IPS-18c (cell line): ENCODE data around the gene XYLT1.

Source experiments
- H3K4me3 ChIP-seq: 2 replicates; pipeline ENCODE4 v1.7.0; 2013; ENCODE audit warnings: low read depth, mild to moderate bottlenecking, low read length, moderate library complexity; ENCODE audit not compliant: insufficient read depth
- H3K9me3 ChIP-seq: one replicate; pipeline ENCODE4 v1.6.1; 2013; ENCODE audit warnings: mild to moderate bottlenecking, low read length, moderate library complexity; ENCODE audit not compliant: control insufficient read depth, insufficient read depth

Gene XYLT1

GRCh38 chr16:17265154-17265553 lies 205.6 kb downstream of the XYLT1 start:
- no peak overlapping the region for H3K4me3 ChIP-seq

DNA sequence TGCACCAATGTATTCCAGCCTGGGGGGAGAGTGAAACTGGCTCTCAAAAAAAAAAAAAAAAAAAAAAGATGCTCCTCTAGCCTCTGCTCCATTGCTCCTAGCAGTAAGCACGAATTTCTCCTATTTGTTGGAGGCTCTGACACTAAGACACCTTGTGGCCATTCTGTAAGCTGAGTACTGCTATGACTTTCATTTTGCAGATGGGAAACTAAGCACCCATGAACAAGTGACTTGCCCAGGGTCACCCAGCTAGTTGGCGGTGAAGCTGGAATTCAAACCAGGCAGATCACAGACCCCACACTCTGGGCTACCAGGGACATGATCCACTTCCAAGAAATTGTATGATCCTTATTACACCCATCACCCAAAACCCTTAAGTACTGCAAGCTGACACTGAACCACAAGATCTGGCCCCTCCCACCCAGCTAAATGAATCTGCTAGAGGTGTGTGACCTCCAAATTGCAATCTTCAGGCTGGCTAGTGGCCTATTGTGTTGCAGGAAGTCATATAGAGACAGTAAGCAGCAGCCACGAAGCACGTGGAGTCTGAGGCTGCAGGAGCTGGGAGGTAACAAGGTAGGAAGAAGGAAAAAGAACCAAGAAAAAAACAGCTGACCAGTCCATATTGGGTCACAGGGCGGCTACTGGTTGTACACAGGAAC lies 209.4 kb downstream of the XYLT1 start:
- Histone ChIP-seq H3K4me3 (no peak overlapping the region), H3K9me3 (peaks cover 2% of the 10 kb centered on the region)

More at GRCh38 chr16:17265154-17265553, 205.6 kb downstream of the XYLT1 start:
- no peaks in the 10 kb centered on the region for H3K9me3 ChIP-seq

GRCh38 chr16:17260276-17260849 lies 210.4 kb downstream of the XYLT1 start:
- Histone ChIP-seq H3K4me3 (no peak overlapping the region), H3K9me3 (peaks cover 2% of the 10 kb centered on the region)

- Histone ChIP-seq H3K9me3 (peaks cover 2% of the 10 kb centered on the region), H3K4me3 (no peak overlapping the region)
Observed at GRCh38 chr16:17259751-17260270, 210.9 kb downstream of the XYLT1 start.

DNA sequence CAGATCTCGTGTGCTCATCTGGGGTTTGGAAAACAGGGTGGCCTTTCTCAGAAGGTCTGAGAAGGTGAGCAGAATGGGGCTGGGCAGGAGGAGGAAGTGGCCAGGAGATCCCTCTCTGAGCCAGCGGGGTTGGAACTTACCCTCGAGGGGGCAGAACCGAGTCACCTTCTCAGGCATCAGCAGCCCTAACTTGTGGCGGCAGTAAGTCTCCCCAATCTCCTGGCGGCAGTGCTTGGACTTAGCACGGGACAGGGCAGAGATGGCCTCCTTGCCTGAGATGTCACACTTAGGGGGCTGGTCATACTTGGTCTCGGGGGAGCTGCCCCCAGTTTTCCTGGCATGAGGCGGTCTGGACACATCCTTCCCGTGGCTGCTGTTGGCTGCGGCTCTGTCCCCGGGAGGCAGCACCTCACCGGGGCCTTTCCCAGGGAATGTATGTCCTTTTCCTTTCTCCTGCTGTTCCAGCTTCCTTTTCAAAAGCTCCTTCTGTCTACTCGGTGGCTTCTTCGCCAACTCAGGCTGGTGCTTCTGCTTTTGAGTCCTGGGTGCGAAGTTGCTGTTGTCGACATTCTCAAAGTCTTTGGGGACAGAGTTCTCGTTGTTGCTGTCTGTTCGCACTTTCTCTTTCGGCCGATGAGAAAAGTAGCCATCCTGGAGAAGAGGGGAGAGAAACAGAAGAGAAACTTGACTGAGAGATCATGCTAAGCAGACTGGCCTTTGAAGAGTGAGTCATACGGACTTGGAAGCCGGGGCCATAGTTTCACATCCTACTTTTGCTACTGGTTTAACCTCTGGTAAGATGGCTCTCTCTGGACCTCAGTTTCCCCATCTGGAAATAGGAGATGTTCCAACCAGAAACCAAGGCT lies 211.7 kb downstream of the XYLT1 start:
- no peak overlapping the region for H3K4me3 ChIP-seq
- H3K9me3 ChIP-seq, result peaks cover 2% of the 10 kb centered on the region

- Histone ChIP-seq H3K9me3 (peaks cover 2% of the 10 kb centered on the region), H3K4me3 (no peak overlapping the region)
Observed at GRCh38 chr16:17258077-17258599, 212.6 kb downstream of the XYLT1 start.

- Histone ChIP-seq H3K9me3 (peaks cover 2% of the 10 kb centered on the region), H3K4me3 (no peak overlapping the region)
Observed at GRCh38 chr16:17257426-17258023, 213.2 kb downstream of the XYLT1 start.

GRCh38 chr16:17252701-17253100 lies 218.1 kb downstream of the XYLT1 start:
- H3K4me3 ChIP-seq, result no peak overlapping the region
- H3K9me3 ChIP-seq, result no peaks in the 10 kb centered on the region

DNA sequence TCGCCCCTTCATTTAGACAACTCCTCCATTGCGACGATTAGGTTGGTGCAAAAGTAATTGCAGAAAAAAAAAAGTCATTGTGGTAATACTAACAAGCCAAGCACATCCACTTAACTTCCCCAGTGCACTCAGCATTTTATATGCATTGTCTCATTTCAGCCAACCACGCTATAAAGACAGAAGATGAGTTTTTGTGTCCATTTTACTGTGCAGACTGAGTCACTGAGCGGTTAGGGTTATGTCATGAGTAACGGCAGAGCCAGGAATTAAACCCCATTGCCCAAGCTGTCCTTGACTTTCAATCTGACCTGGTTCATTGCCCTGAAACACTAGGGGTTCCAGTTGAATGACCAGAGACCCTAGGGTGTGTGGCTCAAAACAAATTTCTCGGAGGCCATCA lies 218.7 kb downstream of the XYLT1 start:
- no peak overlapping the region for H3K4me3 ChIP-seq
- H3K9me3 ChIP-seq, result no peaks in the 10 kb centered on the region

DNA sequence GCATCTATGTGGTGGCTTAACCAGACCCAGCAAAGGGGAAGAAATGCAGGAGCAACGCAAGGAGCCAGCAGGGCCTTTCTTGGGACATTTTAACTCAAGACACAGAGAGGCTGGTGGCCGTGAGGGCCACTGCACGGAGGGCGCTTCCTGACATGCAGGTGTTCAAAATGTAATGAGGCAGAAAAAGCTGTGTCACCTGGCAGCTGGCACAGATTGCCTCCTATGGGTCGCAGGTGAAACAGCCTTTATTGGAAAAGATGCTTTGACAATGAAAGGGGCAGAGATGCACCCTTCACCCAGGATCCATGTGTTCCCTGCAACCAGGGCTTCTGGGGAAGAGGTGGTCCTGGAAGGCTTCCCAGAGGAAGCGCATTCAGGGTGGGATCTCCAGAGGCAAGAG lies 219.3 kb downstream of the XYLT1 start:
- no peaks in the 10 kb centered on the region for H3K9me3 ChIP-seq
- no peak overlapping the region for H3K4me3 ChIP-seq

DNA sequence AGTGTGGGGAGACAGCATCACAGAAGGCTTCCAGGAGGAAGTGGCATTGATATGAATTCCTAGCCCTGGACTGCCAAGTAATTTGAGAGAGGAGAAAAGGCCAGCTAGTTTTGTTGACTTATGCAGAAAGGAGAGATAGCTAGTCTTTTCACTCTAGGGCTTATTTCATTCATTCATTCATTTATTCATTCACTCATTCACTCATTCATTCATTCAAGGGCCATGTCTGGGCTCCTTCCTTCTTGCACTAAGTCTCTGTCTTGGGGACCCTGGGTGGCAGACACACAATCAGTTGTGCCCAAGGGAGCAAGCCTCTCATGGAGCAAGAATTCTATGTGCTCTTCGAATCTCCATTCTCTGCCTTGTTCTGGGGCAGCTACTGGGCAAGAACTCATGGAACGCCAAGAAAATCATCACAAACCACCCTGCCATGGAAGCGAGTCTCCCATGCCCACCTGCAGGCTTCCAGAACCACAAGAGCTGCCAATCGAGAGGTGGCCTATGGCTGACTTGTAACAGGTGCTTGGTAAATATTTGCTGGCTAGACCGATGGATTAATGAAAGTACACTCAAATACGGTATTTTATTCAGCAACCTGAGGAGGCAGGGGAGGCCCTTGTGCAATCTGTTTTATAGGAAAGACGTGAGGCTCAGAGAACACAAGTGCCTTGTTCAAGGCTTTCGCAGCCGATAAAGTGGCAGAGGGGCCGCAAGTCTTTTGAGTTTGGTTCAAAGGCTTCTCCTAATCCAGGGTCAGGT lies 223.6 kb downstream of the XYLT1 start:
- Histone ChIP-seq H3K4me3 (no peak overlapping the region), H3K9me3 (no peaks in the 10 kb centered on the region)

- H3K9me3 ChIP-seq, result no peaks in the 10 kb centered on the region
- H3K4me3 ChIP-seq, result no peak overlapping the region
Observed at GRCh38 chr16:17246268-17246885, 224.4 kb downstream of the XYLT1 start.

DNA sequence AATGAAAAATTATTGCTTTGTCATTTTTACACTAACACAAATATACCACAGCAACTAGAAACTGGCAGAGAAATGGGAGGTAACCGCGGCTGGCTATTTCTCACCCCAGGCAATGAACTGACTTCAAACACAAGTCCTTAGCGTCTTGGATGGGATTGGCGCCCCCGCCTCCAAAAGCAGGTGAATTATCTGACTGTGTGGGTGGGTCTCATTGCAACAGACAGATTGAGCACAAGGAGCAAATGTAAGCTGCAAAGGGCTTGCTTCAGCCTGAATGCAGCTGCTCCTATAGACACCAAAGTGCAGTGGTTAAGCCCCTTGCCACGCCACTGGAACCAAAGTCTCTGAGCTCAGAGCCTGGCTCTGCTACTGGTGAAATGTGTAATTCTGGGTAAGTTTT lies 225.0 kb downstream of the XYLT1 start:
- Histone ChIP-seq H3K4me3 (no peak overlapping the region), H3K9me3 (no peaks in the 10 kb centered on the region)

DNA sequence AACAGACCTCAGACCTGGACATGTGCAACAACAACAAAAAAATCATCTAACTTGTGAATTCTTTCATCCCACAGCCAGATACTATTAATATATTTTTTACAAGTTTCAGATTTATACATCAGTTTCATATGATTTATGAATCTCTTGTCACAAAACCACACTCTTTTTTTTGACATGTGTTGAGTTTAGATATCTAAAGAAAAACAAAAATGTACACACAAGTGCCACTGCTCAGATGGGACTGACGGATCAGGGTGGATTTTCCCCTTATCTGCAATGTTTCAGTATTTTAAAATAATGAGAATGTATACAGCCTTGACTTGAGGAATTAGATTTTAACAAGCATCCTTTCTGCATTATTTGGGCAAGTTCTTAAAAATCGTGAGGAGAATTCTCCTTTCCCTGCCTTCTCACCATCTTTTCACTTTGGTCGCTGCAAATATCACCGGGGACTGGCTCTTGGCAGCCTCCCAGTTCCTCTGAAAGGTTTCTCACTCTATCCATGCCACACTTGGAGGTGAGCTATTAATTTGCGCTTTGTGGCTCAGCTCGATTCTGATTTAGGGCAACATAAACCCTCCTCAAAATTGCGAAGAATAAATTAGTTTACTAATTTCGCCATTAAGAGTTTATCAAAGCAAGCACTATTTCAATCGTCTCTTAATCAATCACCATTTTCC lies 225.7 kb downstream of the XYLT1 start:
- Histone ChIP-seq H3K9me3 (no peaks in the 10 kb centered on the region), H3K4me3 (no peak overlapping the region)

DNA sequence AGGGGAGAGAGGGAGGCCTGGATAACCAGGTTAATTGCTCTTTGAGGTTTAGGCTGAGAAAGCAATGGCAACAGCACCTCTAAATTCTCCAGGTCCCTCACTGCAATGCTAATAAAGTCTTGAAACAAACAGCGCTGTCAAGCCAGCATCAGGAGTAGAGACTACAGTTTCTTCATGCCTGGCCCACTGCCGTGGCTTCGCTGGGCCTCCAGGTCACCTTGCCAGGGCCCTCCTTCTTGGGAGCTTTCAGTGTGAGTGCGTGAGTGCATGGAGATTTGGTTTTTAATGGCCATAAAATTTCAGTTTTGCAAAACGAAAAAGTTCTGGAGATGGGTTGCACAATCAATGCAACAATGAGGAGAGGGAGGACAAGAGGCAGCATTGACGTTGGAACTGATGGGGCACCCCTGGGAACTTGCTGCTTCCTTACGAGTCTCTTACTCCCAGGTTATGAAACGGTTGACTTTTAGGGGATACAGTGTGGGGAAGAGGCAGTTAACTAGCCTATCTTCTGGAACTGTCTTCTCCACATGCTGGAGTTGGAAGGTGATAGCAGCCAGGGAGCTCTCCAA lies 229.4 kb downstream of the XYLT1 start:
- Histone ChIP-seq H3K4me3 (no peak overlapping the region), H3K9me3 (no peaks in the 10 kb centered on the region)
